Panc1 (cell line): Measurements from ENCODE around the gene PABPN1.

Experiments
- POLR2AphosphoS5 ChIP-seq: IDR thresholded peaks from 2 replicates; pipeline ENCODE4 v1.6.1; 2012; ENCODE audit warnings: mild to moderate bottlenecking, low read depth, low read length, moderate library complexity
- TCF7L2 ChIP-seq: IDR thresholded peaks from 2 replicates; pipeline ENCODE4 v1.6.1; 2011; ENCODE audit warnings: mild to moderate bottlenecking, low read depth, low read length, inconsistent platforms
- TF ChIP-seq, protein P1 (sequence below): fragments of 450-650 bp; IDR thresholded peaks from 2 replicates; pipeline ENCODE4 v1.5.1; 2017; ENCODE audit warnings: mild to moderate bottlenecking
- TF ChIP-seq, protein P2 (sequence below), 2 experiments: IDR thresholded peaks; 2 replicates each; pipeline ENCODE4 v1.6.1; 2011 to 2012; ENCODE audit warnings: low read depth in 2 of 2, control low read depth in 1 of 2, low read length in 1 of 2, mild to moderate bottlenecking in 1 of 2, moderate library complexity in 1 of 2; ENCODE audit not compliant: insufficient read depth in 1 of 2

- TF ChIP-seq POLR2AphosphoS5 (no peak), TCF7L2 (no peak)
- TF ChIP-seq, protein P1, sequence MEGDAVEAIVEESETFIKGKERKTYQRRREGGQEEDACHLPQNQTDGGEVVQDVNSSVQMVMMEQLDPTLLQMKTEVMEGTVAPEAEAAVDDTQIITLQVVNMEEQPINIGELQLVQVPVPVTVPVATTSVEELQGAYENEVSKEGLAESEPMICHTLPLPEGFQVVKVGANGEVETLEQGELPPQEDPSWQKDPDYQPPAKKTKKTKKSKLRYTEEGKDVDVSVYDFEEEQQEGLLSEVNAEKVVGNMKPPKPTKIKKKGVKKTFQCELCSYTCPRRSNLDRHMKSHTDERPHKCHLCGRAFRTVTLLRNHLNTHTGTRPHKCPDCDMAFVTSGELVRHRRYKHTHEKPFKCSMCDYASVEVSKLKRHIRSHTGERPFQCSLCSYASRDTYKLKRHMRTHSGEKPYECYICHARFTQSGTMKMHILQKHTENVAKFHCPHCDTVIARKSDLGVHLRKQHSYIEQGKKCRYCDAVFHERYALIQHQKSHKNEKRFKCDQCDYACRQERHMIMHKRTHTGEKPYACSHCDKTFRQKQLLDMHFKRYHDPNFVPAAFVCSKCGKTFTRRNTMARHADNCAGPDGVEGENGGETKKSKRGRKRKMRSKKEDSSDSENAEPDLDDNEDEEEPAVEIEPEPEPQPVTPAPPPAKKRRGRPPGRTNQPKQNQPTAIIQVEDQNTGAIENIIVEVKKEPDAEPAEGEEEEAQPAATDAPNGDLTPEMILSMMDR, result no peak
- TF ChIP-seq, protein P2, sequence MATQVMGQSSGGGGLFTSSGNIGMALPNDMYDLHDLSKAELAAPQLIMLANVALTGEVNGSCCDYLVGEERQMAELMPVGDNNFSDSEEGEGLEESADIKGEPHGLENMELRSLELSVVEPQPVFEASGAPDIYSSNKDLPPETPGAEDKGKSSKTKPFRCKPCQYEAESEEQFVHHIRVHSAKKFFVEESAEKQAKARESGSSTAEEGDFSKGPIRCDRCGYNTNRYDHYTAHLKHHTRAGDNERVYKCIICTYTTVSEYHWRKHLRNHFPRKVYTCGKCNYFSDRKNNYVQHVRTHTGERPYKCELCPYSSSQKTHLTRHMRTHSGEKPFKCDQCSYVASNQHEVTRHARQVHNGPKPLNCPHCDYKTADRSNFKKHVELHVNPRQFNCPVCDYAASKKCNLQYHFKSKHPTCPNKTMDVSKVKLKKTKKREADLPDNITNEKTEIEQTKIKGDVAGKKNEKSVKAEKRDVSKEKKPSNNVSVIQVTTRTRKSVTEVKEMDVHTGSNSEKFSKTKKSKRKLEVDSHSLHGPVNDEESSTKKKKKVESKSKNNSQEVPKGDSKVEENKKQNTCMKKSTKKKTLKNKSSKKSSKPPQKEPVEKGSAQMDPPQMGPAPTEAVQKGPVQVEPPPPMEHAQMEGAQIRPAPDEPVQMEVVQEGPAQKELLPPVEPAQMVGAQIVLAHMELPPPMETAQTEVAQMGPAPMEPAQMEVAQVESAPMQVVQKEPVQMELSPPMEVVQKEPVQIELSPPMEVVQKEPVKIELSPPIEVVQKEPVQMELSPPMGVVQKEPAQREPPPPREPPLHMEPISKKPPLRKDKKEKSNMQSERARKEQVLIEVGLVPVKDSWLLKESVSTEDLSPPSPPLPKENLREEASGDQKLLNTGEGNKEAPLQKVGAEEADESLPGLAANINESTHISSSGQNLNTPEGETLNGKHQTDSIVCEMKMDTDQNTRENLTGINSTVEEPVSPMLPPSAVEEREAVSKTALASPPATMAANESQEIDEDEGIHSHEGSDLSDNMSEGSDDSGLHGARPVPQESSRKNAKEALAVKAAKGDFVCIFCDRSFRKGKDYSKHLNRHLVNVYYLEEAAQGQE (IDR thresholded peaks at IDR 0.05; ENCODE audit: insufficient read depth in 1 of 2, low read depth in 2 of 2, low read length in 1 of 2), result no peak
Observed at GRCh38 chr14:23324455-23324846, 3.2 kb downstream of the PABPN1 start.
